Body of pancreas (tissue), 4 donors: ENCODE data around the gene GPR50. TPM values are rescaled to one million over a fixed set of nuclear protein-coding genes. Genes with fewer than 3 reads are reported as not detected.

ENCODE experiments used
- ATAC-seq: fragments of 150-250 bp; one replicate; pipeline ENCODE4 v1.9.1; 2016
- DNase-seq, 4 donors: peaks; one replicate each; pipeline ENCODE4 v3.0.0-alpha.2; 2019
- H3K27ac ChIP-seq, 4 donors: fragments of 200-600 bp; sonication (generic); 1 replicate in 3 of 4; 2 replicates in 1 of 4; pipeline versions ENCODE4 v1.5.1 to v1.6.1; 2016 to 2019; ENCODE audit warnings: mild to moderate bottlenecking in 1 of 4, mixed read lengths in 1 of 4, moderate library complexity in 1 of 4
- H3K27me3 ChIP-seq, 2 donors: fragments of 200-600 bp; sonication (generic); one replicate each; pipeline ENCODE4 v1.6.0; 2016; ENCODE audit warnings: mild to moderate bottlenecking in 1 of 2
- H3K36me3 ChIP-seq, 2 donors: fragments of 200-600 bp; sonication (generic); replicated peaks in 1 of 2; 2 replicates each; pipeline ENCODE4 v1.5.1; 2016; ENCODE audit warnings: low read depth in 2 of 2; ENCODE audit not compliant: insufficient read depth in 1 of 2
- H3K4me1 ChIP-seq: fragments of 200-600 bp; sonication (generic); one replicate; pipeline ENCODE4 v1.6.0; 2016
- H3K4me3 ChIP-seq, 2 donors: fragments of 200-600 bp; sonication (generic); 1 replicate in 1 of 2; 2 replicates in 1 of 2; pipeline ENCODE4 v1.5.1; 2016 to 2019
- H3K9me3 ChIP-seq, 3 donors: fragments of 200-600 bp; sonication (generic); 1 replicate in 2 of 3; 2 replicates in 1 of 3; pipeline ENCODE4 v1.5.1; 2016
- CTCF ChIP-seq, 7 experiments: fragments of 450-650 bp in 4 of 7; fragments of 200-600 bp in 3 of 7; sonication (generic) in 3 of 7; IDR thresholded peaks; one replicate each; pipeline ENCODE4 v1.5.1; 2016 to 2019; ENCODE audit warnings: antibody characterized with exemption in 7 of 7
- POLR2A ChIP-seq, 3 donors: fragments of 450-650 bp; IDR thresholded peaks; one replicate each; pipeline ENCODE4 v1.6.1; 2016; ENCODE audit warnings: antibody characterized with exemption in 3 of 3, mild to moderate bottlenecking in 2 of 3
- WGBS, 2 donors: methylation state at CpG; one replicate each; pipeline ENCODE4 v1.1.5; 2017; 5-methylcytosine and 5-hydroxymethylcytosine counted together
- intact Hi-C: fragments of 100-400 bp; cut with DNase I; formaldehyde crosslinking; loops from one replicate; pipeline ENCODE4 v1.15.1; 2023
- total RNA-seq, 2 donors: library from RNA; depleted of rRNA; stranded (reverse); fragments of >200 nt; gene quantifications; one replicate each; pipeline ENCODE4 v1.1.0, GENCODE V29; 2016

The GPR50 gene
- total RNA-seq, 2 donors from 2014 or later: not detected

GRCh38 chrX:151183233-151183753 is 6.9 kb downstream of the GPR50 start:
- Histone ChIP-seq H3K36me3 (no peaks in the 10 kb centered on the region), H3K4me1 (no peaks in the 10 kb centered on the region), H3K9me3 (no peaks in the 10 kb centered on the region), H3K27ac (no peak overlapping the region), H3K4me3 (no peak overlapping the region), H3K27me3 (no peaks in the 10 kb centered on the region)
- WGBS, 2 donors: 33 to 42% methylated on average over 6 of the region's 6 CpGs
- TF ChIP-seq CTCF (IDR thresholded peaks at IDR 0.05) (no peak), POLR2A (IDR thresholded peaks at IDR 0.05) (no peak)
- ATAC-seq: no peak
- DNase-seq: no peak
- intact Hi-C loops: no loop called here

GRCh38 chrX:151183912-151184565 is 7.7 kb downstream of the GPR50 start:
- Histone ChIP-seq H3K4me3 (no peak overlapping the region), H3K36me3 (no peaks in the 10 kb centered on the region), H3K27me3 (no peaks in the 10 kb centered on the region), H3K4me1 (no peaks in the 10 kb centered on the region), H3K27ac (no peak overlapping the region), H3K9me3 (no peaks in the 10 kb centered on the region)
- ATAC-seq (no peak), DNase-seq (no peak)
- intact Hi-C loops: no loop called here
- no peak for TF ChIP-seq POLR2A (IDR thresholded peaks at IDR 0.05)
- TF ChIP-seq CTCF (IDR thresholded peaks at IDR 0.05): no peak
- WGBS, 2 donors: 8 to 10% methylated on average over 13 of the region's 14 CpGs

- TF ChIP-seq POLR2A (IDR thresholded peaks at IDR 0.05) (no peak), CTCF (IDR thresholded peaks at IDR 0.05) (no peak)
- WGBS, 2 donors: 55 to 67% methylated on average over 2 of the region's 2 CpGs
These were observed 8.3 kb downstream of the GPR50 start for GRCh38 chrX:151184705-151185104.

GRCh38 chrX:151206871-151207270 is 30.5 kb downstream of the GPR50 start:
- 19 to 41% methylated on average over 2 of the region's 2 CpGs for WGBS, 2 donors
- DNase-seq: no peak
- intact Hi-C loops: no loop called here

More at GRCh38 chrX:151184705-151185104, 8.3 kb downstream of the GPR50 start:
- H3K27me3 ChIP-seq: no peaks in the 10 kb centered on the region
- H3K4me1 ChIP-seq: no peaks in the 10 kb centered on the region
- H3K9me3 ChIP-seq: no peaks in the 10 kb centered on the region
- DNase-seq (no peak), ATAC-seq (no peak)
- intact Hi-C loops: no loop called here
- H3K27ac ChIP-seq: no peak overlapping the region
- no peaks in the 10 kb centered on the region for H3K36me3 ChIP-seq
- no peak overlapping the region for H3K4me3 ChIP-seq

More at GRCh38 chrX:151206871-151207270, 30.5 kb downstream of the GPR50 start:
- no peak for TF ChIP-seq CTCF (IDR thresholded peaks at IDR 0.05)
- TF ChIP-seq POLR2A (IDR thresholded peaks at IDR 0.05): no peak
- no peak overlapping the region for H3K4me3 ChIP-seq
- no peaks in the 10 kb centered on the region for H3K4me1 ChIP-seq
- ATAC-seq: no peak
- no peak overlapping the region for H3K27ac ChIP-seq
- H3K27me3 ChIP-seq: no peaks in the 10 kb centered on the region
- H3K9me3 ChIP-seq: no peaks in the 10 kb centered on the region
- H3K36me3 ChIP-seq: no peaks in the 10 kb centered on the region
